GM23338 (cell line): ENCODE data around the gene SEC23A.

Experiments used
- CREB1 ChIP-seq: fragments of 250-450 bp; sonication (Bioruptor Pico); IDR thresholded peaks from 2 replicates; pipeline ENCODE4 v1.5.0; 2020; ENCODE audit warnings: low read depth, mild to moderate bottlenecking, moderate library complexity
- CTCF ChIP-seq, 2 experiments: fragments of 200-600 bp in 1 of 2; sonication (generic) in 1 of 2; conservative IDR thresholded peaks; 2 replicates each; pipeline versions ENCODE4 v1.5.1 to v1.6.1; 2016 to 2017; ENCODE audit warnings: antibody characterized with exemption in 2 of 2, low read depth in 2 of 2, mild to moderate bottlenecking in 2 of 2, moderate library complexity in 1 of 2
- ETS1 ChIP-seq: IDR thresholded peaks from 2 replicates; pipeline ENCODE4 v1.6.1; 2016; ENCODE audit warnings: antibody characterized with exemption
- EZH2 ChIP-seq: fragments of 200-600 bp; sonication (generic); IDR thresholded peaks from one replicate; pipeline ENCODE4 v1.8.0; 2017; ENCODE audit warnings: antibody characterized with exemption, mild to moderate bottlenecking, low read depth; ENCODE audit not compliant: unreplicated experiment
- EZH2phosphoT487 ChIP-seq: fragments of 200-600 bp; sonication (generic); IDR thresholded peaks from one replicate; pipeline ENCODE4 v1.8.1; 2018; ENCODE audit warnings: antibody characterized with exemption; ENCODE audit not compliant: unreplicated experiment
- POLR2AphosphoS5 ChIP-seq: IDR thresholded peaks from 2 replicates; pipeline ENCODE4 v1.6.1; 2016; ENCODE audit warnings: antibody characterized with exemption, low read depth
- ZNF331 ChIP-seq: fragments of 250-450 bp; sonication (Bioruptor Pico); IDR thresholded peaks from 2 replicates; pipeline ENCODE4 v1.5.0; 2020; ENCODE audit warnings: low read depth, mild to moderate bottlenecking, moderate library complexity
- TF ChIP-seq, protein P1 (sequence below): IDR thresholded peaks from one replicate; pipeline ENCODE4 v1.6.1; 2018; ENCODE audit warnings: antibody characterized with exemption; ENCODE audit not compliant: unreplicated experiment
- TF ChIP-seq, protein P2 (sequence below): fragments of 250-450 bp; sonication (Bioruptor Pico); IDR thresholded peaks from 2 replicates; pipeline ENCODE4 v1.5.0; 2020; ENCODE audit warnings: mild to moderate bottlenecking, moderate library complexity

DNA sequence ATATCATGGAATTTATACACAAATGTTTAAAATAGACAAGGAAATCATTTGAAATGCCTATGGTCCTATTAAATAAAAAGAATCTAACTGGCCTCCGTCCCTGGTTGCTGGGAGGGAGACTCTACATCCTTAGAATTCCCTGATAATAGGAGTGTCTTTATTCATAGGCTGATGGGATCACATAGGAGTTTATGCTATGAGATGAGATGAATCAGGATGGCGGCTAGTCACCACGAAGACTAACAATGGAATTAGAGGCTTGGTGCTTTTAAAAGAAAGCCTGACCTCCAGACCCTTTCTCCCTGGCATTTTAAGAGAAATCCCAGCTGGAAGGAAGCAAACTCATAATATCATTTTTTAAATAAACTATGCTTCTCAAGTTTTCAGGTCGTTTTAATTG lies 69.7 kb downstream of the SEC23A start:
- TF ChIP-seq CTCF (conservative IDR thresholded peaks at IDR 0.05; ENCODE audit: low read depth in 2 of 2) (no peak), CREB1 (CRISPR knock-in tag) (no peak), EZH2phosphoT487 (no peak), EZH2 (no peak), POLR2AphosphoS5 (no peak), ZNF331 (CRISPR knock-in tag) (no peak), ETS1 (no peak)
- TF ChIP-seq, protein P1, sequence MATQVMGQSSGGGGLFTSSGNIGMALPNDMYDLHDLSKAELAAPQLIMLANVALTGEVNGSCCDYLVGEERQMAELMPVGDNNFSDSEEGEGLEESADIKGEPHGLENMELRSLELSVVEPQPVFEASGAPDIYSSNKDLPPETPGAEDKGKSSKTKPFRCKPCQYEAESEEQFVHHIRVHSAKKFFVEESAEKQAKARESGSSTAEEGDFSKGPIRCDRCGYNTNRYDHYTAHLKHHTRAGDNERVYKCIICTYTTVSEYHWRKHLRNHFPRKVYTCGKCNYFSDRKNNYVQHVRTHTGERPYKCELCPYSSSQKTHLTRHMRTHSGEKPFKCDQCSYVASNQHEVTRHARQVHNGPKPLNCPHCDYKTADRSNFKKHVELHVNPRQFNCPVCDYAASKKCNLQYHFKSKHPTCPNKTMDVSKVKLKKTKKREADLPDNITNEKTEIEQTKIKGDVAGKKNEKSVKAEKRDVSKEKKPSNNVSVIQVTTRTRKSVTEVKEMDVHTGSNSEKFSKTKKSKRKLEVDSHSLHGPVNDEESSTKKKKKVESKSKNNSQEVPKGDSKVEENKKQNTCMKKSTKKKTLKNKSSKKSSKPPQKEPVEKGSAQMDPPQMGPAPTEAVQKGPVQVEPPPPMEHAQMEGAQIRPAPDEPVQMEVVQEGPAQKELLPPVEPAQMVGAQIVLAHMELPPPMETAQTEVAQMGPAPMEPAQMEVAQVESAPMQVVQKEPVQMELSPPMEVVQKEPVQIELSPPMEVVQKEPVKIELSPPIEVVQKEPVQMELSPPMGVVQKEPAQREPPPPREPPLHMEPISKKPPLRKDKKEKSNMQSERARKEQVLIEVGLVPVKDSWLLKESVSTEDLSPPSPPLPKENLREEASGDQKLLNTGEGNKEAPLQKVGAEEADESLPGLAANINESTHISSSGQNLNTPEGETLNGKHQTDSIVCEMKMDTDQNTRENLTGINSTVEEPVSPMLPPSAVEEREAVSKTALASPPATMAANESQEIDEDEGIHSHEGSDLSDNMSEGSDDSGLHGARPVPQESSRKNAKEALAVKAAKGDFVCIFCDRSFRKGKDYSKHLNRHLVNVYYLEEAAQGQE, result no peak
- TF ChIP-seq, protein P2, sequence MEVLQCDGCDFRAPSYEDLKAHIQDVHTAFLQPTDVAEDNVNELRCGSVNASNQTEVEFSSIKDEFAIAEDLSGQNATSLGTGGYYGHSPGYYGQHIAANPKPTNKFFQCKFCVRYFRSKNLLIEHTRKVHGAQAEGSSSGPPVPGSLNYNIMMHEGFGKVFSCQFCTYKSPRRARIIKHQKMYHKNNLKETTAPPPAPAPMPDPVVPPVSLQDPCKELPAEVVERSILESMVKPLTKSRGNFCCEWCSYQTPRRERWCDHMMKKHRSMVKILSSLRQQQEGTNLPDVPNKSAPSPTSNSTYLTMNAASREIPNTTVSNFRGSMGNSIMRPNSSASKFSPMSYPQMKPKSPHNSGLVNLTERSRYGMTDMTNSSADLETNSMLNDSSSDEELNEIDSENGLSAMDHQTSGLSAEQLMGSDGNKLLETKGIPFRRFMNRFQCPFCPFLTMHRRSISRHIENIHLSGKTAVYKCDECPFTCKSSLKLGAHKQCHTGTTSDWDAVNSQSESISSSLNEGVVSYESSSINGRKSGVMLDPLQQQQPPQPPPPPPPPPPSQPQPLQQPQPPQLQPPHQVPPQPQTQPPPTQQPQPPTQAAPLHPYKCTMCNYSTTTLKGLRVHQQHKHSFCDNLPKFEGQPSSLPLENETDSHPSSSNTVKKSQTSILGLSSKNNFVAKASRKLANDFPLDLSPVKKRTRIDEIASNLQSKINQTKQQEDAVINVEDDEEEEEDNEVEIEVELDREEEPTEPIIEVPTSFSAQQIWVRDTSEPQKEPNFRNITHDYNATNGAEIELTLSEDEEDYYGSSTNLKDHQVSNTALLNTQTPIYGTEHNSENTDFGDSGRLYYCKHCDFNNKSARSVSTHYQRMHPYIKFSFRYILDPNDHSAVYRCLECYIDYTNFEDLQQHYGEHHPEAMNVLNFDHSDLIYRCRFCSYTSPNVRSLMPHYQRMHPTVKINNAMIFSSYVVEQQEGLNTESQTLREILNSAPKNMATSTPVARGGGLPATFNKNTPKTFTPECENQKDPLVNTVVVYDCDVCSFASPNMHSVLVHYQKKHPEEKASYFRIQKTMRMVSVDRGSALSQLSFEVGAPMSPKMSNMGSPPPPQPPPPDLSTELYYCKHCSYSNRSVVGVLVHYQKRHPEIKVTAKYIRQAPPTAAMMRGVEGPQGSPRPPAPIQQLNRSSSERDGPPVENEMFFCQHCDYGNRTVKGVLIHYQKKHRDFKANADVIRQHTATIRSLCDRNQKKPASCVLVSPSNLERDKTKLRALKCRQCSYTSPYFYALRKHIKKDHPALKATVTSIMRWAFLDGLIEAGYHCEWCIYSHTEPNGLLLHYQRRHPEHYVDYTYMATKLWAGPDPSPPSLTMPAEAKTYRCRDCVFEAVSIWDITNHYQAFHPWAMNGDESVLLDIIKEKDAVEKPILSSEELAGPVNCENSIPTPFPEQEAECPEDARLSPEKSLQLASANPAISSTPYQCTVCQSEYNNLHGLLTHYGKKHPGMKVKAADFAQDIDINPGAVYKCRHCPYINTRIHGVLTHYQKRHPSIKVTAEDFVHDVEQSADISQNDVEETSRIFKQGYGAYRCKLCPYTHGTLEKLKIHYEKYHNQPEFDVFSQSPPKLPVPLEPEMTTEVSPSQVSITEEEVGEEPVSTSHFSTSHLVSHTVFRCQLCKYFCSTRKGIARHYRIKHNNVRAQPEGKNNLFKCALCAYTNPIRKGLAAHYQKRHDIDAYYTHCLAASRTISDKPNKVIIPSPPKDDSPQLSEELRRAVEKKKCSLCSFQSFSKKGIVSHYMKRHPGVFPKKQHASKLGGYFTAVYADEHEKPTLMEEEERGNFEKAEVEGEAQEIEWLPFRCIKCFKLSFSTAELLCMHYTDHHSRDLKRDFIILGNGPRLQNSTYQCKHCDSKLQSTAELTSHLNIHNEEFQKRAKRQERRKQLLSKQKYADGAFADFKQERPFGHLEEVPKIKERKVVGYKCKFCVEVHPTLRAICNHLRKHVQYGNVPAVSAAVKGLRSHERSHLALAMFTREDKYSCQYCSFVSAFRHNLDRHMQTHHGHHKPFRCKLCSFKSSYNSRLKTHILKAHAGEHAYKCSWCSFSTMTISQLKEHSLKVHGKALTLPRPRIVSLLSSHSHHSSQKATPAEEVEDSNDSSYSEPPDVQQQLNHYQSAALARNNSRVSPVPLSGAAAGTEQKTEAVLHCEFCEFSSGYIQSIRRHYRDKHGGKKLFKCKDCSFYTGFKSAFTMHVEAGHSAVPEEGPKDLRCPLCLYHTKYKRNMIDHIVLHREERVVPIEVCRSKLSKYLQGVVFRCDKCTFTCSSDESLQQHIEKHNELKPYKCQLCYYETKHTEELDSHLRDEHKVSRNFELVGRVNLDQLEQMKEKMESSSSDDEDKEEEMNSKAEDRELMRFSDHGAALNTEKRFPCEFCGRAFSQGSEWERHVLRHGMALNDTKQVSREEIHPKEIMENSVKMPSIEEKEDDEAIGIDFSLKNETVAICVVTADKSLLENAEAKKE (CRISPR knock-in tag), result no peak
